Body of pancreas (tissue), 4 donors: ENCODE results near the gene TTPAL.

ENCODE experiments used
- CTCF ChIP-seq, 7 experiments: fragments of 450-650 bp in 4 of 7; fragments of 200-600 bp in 3 of 7; sonication (generic) in 3 of 7; IDR thresholded peaks; one replicate each; pipeline ENCODE4 v1.5.1; 2016 to 2019; ENCODE audit warnings: antibody characterized with exemption in 7 of 7
- POLR2A ChIP-seq, 3 donors: fragments of 450-650 bp; IDR thresholded peaks; one replicate each; pipeline ENCODE4 v1.6.1; 2016; ENCODE audit warnings: antibody characterized with exemption in 3 of 3, mild to moderate bottlenecking in 2 of 3

GRCh38 chr20:44480097-44480496, 4.4 kb downstream of the TTPAL start:
- TF ChIP-seq CTCF (IDR thresholded peaks at IDR 0.05), result no peak
- no peak for TF ChIP-seq POLR2A (IDR thresholded peaks at IDR 0.05)
